ENCODE results near the gene SLC25A21.

DNA sequence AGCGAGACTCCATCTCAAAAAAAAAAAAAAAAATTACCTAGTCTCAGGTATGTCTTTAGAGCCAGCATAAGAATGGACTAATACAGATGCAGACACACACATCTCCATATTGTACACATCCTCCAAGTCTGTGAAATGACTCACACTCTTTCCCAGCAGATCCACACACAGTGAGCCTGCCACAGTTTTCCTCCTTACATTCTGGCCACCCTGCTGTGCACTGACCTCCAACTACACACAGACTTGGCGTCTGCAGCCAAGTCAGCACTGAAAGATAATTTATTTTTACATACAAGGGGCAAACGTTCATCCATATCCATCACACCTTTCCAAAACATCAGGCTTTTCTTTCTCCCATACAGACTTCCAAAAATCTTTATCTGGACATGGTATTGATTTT, 115.9 kb downstream of the SLC25A21 start:
- TF ChIP-seq, protein P1, sequence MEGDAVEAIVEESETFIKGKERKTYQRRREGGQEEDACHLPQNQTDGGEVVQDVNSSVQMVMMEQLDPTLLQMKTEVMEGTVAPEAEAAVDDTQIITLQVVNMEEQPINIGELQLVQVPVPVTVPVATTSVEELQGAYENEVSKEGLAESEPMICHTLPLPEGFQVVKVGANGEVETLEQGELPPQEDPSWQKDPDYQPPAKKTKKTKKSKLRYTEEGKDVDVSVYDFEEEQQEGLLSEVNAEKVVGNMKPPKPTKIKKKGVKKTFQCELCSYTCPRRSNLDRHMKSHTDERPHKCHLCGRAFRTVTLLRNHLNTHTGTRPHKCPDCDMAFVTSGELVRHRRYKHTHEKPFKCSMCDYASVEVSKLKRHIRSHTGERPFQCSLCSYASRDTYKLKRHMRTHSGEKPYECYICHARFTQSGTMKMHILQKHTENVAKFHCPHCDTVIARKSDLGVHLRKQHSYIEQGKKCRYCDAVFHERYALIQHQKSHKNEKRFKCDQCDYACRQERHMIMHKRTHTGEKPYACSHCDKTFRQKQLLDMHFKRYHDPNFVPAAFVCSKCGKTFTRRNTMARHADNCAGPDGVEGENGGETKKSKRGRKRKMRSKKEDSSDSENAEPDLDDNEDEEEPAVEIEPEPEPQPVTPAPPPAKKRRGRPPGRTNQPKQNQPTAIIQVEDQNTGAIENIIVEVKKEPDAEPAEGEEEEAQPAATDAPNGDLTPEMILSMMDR (IDR thresholded peaks at IDR 0.05; ENCODE audit: low read depth, low read length, poor library complexity, severe bottlenecking) = no peak
- no peak for TF ChIP-seq EZH2phosphoT487 (IDR thresholded peaks at IDR 0.05; ENCODE audit: borderline replicate concordance, low read length)

Data from DOHH2 (cell line).